Iris pigment epithelial cell (primary cell): ENCODE results near the gene ATXN1L.
"Not testable (repeated sequence)": the region's sequence is repeated elsewhere in the genome, so short reads cannot be mapped to it uniquely, and the experiment has no call there.

Experiments used
- DNase-seq: peaks from one replicate; pipeline ENCODE4 v3.0.0-alpha.2; 2011; ENCODE audit warnings: low read depth

ATXN1L gene

GRCh38 chr16:71853413-71853812, 7.6 kb downstream of the ATXN1L start:
- no peak for DNase-seq

GRCh38 chr16:71854369-71854948, 8.7 kb downstream of the ATXN1L start:
- DNase-seq, result no peak

GRCh38 chr16:71855937-71856662, 10.3 kb downstream of the ATXN1L start:
- no peak for DNase-seq

- DNase-seq, result no peak
These were observed 14.2 kb downstream of the ATXN1L start for GRCh38 chr16:71859762-71860521.

GRCh38 chr16:71863995-71864394, 18.2 kb downstream of the ATXN1L start:
- DNase-seq, result no peak

- no peak for DNase-seq
These were observed 19.5 kb downstream of the ATXN1L start for GRCh38 chr16:71865173-71865863.

GRCh38 chr16:71867175-71867574, 21.4 kb downstream of the ATXN1L start:
- not testable (repeated sequence) for DNase-seq

- no peak for DNase-seq
These were observed 22.2 kb downstream of the ATXN1L start for GRCh38 chr16:71867939-71868338.

- DNase-seq, result no peak
These were observed 23.3 kb downstream of the ATXN1L start for GRCh38 chr16:71869089-71869488.

GRCh38 chr16:71870818-71871217, 25.0 kb downstream of the ATXN1L start:
- DNase-seq, result no peak

GRCh38 chr16:71873199-71873598, 27.4 kb downstream of the ATXN1L start:
- no peak for DNase-seq

- DNase-seq, result no peak
These were observed 33.1 kb downstream of the ATXN1L start for GRCh38 chr16:71878911-71879310.

- DNase-seq, result no peak
These were observed 34.4 kb downstream of the ATXN1L start for GRCh38 chr16:71880176-71880575.

GRCh38 chr16:71882505-71883167, 36.9 kb downstream of the ATXN1L start:
- peak; percentile 77 for DNase-seq

GRCh38 chr16:71883168-71883848, 37.5 kb downstream of the ATXN1L start:
- no peak for DNase-seq

- DNase-seq, result peak; percentile 65
These were observed 38.3 kb downstream of the ATXN1L start, which contains the start of gene ZNF821 for GRCh38 chr16:71883849-71884638. Gene ZNF821 (minus strand): TSS chr16:71884182. CDS start chr16:71879946, 4,236 bp downstream.

- no peak for DNase-seq
These were observed 39.5 kb downstream of the ATXN1L start for GRCh38 chr16:71885261-71885650.

GRCh38 chr16:71889147-71889546, 43.4 kb downstream of the ATXN1L start:
- DNase-seq, result no peak

- no peak for DNase-seq
These were observed 48.1 kb downstream of the ATXN1L start for GRCh38 chr16:71893888-71894228.

- peak; percentile 84 for DNase-seq
These were observed 48.6 kb downstream of the ATXN1L start for GRCh38 chr16:71894229-71894920.
